Measurements from ENCODE around the gene WDR35.

The WDR35 gene

DNA sequence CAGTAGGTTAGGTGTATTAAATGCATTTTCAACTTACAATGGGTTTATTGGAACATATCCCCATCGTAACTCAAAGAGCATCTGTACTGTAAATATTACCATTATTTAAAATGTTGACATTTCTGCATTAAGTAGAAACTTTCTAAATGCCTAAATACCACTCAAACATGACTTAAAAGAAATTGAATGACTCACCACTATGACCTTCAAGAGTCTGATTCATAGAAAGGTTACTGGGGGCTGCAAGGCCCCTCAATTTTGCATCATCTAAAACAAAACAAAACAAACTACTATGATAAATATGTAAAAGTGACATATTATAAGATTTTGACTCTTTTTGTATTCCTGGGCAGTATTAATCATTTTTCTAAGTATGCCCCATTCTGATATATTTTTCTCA lies 7.6 kb downstream of the WDR35 start:
- CTCF ChIA-PET: no interaction called here
- DNase-seq (ENCODE audit: extremely low spot score): no peak
- TF ChIP-seq L3MBTL2 (conservative IDR thresholded peaks at IDR 0.05) (no peak), BHLHE40 (IDR thresholded peaks at IDR 0.05; ENCODE audit: borderline replicate concordance) (no peak)
- POLR2A ChIA-PET: no interaction called here

DNA sequence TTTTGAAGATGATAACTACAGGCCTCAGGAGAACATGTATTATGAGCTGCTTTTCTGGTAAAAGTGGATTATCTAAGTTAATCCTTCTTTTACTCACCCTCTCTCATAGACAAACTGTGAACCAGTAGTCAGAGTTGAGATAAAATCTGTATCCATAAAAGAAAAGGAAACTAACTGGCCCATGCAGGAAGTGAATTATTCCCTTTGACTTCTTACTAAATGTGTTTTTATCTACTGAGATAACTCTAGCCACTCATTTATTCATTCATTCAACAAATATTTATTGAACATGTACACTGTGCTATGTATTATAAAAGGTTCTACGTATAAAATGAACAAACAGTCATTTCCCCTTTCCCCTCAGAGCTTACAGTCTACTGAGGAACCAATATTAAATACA lies 10.0 kb downstream of the WDR35 start:
- ChIA-PET POLR2A (no interaction called here), CTCF (no interaction called here)
- DNase-seq (ENCODE audit: extremely low spot score): no peak
- no peak for TF ChIP-seq ARNT (IDR thresholded peaks at IDR 0.05)
- no peak for TF ChIP-seq BHLHE40 (IDR thresholded peaks at IDR 0.05; ENCODE audit: borderline replicate concordance)
- no peak for TF ChIP-seq SUZ12 (IDR thresholded peaks at IDR 0.05)
- no peak for TF ChIP-seq NFRKB (IDR thresholded peaks at IDR 0.05)
- TF ChIP-seq TARDBP (IDR thresholded peaks at IDR 0.05): no peak
- TF ChIP-seq L3MBTL2 (conservative IDR thresholded peaks at IDR 0.05): no peak
- no peak for TF ChIP-seq FOXM1 (IDR thresholded peaks at IDR 0.05; ENCODE audit: borderline replicate concordance)
- TF ChIP-seq, protein P1, sequence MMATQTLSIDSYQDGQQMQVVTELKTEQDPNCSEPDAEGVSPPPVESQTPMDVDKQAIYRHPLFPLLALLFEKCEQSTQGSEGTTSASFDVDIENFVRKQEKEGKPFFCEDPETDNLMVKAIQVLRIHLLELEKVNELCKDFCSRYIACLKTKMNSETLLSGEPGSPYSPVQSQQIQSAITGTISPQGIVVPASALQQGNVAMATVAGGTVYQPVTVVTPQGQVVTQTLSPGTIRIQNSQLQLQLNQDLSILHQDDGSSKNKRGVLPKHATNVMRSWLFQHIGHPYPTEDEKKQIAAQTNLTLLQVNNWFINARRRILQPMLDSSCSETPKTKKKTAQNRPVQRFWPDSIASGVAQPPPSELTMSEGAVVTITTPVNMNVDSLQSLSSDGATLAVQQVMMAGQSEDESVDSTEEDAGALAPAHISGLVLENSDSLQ (IDR thresholded peaks at IDR 0.05): no peak
- TF ChIP-seq CTBP1 (IDR thresholded peaks at IDR 0.05; ENCODE audit: borderline replicate concordance): no peak
- TF ChIP-seq ELF4 (IDR thresholded peaks at IDR 0.05): no peak
- no peak for TF ChIP-seq LEF1 (IDR thresholded peaks at IDR 0.05; ENCODE audit: borderline replicate concordance)
- TF ChIP-seq FOXA1 (IDR thresholded peaks at IDR 0.05): no peak
- no peak for TF ChIP-seq ZNF384 (IDR thresholded peaks at IDR 0.05)
- TF ChIP-seq SP1 (IDR thresholded peaks at IDR 0.05): no peak

DNA sequence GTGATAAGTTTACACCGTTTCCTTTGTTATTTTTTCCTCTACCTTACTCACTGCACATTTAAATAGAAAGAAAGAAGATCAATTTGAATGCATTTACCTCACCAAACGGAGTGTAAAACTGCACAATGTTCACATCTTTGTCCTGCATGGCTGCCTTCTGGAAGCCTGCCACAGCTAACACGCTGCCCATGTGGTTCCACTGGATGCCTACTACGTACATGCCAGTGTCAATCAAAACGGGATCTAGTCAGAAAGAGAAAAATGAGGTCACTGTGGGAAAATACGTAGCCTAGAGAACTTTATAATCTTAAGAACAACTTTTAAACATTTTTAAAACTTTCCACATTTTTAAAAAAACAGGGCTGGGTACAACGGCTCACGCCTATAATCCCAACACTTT lies 16.4 kb downstream of the WDR35 start:
- CTCF ChIA-PET: no interaction called here
- POLR2A ChIA-PET: no interaction called here

DNA sequence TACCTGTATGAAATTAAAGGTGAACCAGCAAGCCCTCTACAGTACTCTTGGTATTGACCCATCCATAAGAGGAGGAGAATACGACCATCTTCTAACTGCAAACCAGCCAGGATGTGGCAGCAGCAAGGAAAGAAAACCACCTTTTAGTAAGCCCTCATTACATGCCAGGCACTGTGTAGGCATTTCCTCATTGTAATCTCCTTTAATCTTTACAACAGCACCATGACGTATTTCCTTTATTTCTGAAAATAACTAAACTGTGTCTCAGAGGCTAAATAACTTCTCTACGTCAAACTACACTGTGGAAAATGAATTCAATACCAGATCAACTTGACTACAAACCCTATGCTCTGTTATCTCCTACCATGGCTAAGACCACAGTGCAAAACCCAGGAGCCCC lies 18.2 kb downstream of the WDR35 start:
- TF ChIP-seq ARNT (IDR thresholded peaks at IDR 0.05) (no peak), LEF1 (IDR thresholded peaks at IDR 0.05; ENCODE audit: borderline replicate concordance) (no peak), L3MBTL2 (conservative IDR thresholded peaks at IDR 0.05) (no peak), ELF4 (IDR thresholded peaks at IDR 0.05) (no peak), FOXK2 (IDR thresholded peaks at IDR 0.05) (no peak), ZNF384 (IDR thresholded peaks at IDR 0.05) (no peak), TARDBP (IDR thresholded peaks at IDR 0.05) (no peak), BHLHE40 (IDR thresholded peaks at IDR 0.05; ENCODE audit: borderline replicate concordance) (no peak), SP1 (IDR thresholded peaks at IDR 0.05) (no peak), FOXA1 (IDR thresholded peaks at IDR 0.05) (no peak), NFRKB (IDR thresholded peaks at IDR 0.05) (no peak)
- TF ChIP-seq, protein P1 (IDR thresholded peaks at IDR 0.05): no peak
- ChIA-PET CTCF (interaction anchor here (0.8 kb wide), 1 partner anchor 16 kb away, joined by 3 read pairs; no protein-coding TSS in a partner anchor), POLR2A (no interaction called here)
- no peak for DNase-seq (ENCODE audit: extremely low spot score)

More for the DNA sequence above, 16.4 kb downstream of the WDR35 start:
- TF ChIP-seq TARDBP (IDR thresholded peaks at IDR 0.05) (no peak), ELF4 (IDR thresholded peaks at IDR 0.05) (no peak), NFRKB (IDR thresholded peaks at IDR 0.05) (no peak), FOXM1 (IDR thresholded peaks at IDR 0.05; ENCODE audit: borderline replicate concordance) (no peak), SUZ12 (IDR thresholded peaks at IDR 0.05) (no peak), ZNF384 (IDR thresholded peaks at IDR 0.05) (no peak), CTBP1 (IDR thresholded peaks at IDR 0.05; ENCODE audit: borderline replicate concordance) (no peak), FOXK2 (IDR thresholded peaks at IDR 0.05) (no peak), BHLHE40 (IDR thresholded peaks at IDR 0.05; ENCODE audit: borderline replicate concordance) (no peak), L3MBTL2 (conservative IDR thresholded peaks at IDR 0.05) (no peak), ARNT (IDR thresholded peaks at IDR 0.05) (no peak), LEF1 (IDR thresholded peaks at IDR 0.05; ENCODE audit: borderline replicate concordance) (no peak), SP1 (IDR thresholded peaks at IDR 0.05) (no peak)
- TF ChIP-seq, protein P1 (IDR thresholded peaks at IDR 0.05): no peak
- no peak for DNase-seq (ENCODE audit: extremely low spot score)

DNA sequence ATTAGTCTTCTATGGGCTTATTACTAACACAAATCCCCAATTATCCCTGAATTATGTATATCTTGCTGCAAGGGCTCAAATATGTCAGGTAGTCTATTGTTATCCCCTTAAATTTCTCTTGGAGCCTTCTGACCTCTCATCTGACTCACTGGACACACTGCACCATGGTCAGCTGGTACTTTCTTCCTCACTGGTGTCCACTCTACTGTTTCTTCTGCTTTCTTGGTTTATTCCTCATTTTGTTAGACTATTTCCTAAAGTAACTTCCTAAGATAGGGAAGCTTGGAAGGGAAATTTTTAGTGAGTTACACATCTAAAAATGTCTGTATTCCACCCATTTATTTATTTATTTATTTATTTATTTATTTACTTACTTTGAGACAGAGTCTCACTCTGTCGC lies 26.5 kb downstream of the WDR35 start:
- DNase-seq (ENCODE audit: extremely low spot score): no peak
- POLR2A ChIA-PET: no interaction called here
- no peak for TF ChIP-seq ZNF384 (IDR thresholded peaks at IDR 0.05)
- no peak for TF ChIP-seq FOXK2 (IDR thresholded peaks at IDR 0.05)
- no peak for TF ChIP-seq FOXM1 (IDR thresholded peaks at IDR 0.05; ENCODE audit: borderline replicate concordance)
- TF ChIP-seq ELF4 (IDR thresholded peaks at IDR 0.05): no peak
- TF ChIP-seq TARDBP (IDR thresholded peaks at IDR 0.05): no peak
- no peak for TF ChIP-seq ARNT (IDR thresholded peaks at IDR 0.05)
- TF ChIP-seq LEF1 (IDR thresholded peaks at IDR 0.05; ENCODE audit: borderline replicate concordance): no peak
- no peak for TF ChIP-seq SP1 (IDR thresholded peaks at IDR 0.05)
- no peak for TF ChIP-seq NFRKB (IDR thresholded peaks at IDR 0.05)
- TF ChIP-seq BHLHE40 (IDR thresholded peaks at IDR 0.05; ENCODE audit: borderline replicate concordance): no peak
- no peak for TF ChIP-seq FOXA1 (IDR thresholded peaks at IDR 0.05)
- no peak for TF ChIP-seq CTBP1 (IDR thresholded peaks at IDR 0.05; ENCODE audit: borderline replicate concordance)
- TF ChIP-seq SUZ12 (IDR thresholded peaks at IDR 0.05): no peak
- TF ChIP-seq L3MBTL2 (conservative IDR thresholded peaks at IDR 0.05): no peak
- TF ChIP-seq, protein P1 (IDR thresholded peaks at IDR 0.05): no peak
- no peak for TF ChIP-seq HDGF (IDR thresholded peaks at IDR 0.05; ENCODE audit: borderline replicate concordance)
- CTCF ChIA-PET: no interaction called here
